Measurements from ENCODE around the gene SESN1.
A peak's percentile ranks its signal among the peaks of the same experiment; 100 is the strongest.

SESN1 gene

DNA sequence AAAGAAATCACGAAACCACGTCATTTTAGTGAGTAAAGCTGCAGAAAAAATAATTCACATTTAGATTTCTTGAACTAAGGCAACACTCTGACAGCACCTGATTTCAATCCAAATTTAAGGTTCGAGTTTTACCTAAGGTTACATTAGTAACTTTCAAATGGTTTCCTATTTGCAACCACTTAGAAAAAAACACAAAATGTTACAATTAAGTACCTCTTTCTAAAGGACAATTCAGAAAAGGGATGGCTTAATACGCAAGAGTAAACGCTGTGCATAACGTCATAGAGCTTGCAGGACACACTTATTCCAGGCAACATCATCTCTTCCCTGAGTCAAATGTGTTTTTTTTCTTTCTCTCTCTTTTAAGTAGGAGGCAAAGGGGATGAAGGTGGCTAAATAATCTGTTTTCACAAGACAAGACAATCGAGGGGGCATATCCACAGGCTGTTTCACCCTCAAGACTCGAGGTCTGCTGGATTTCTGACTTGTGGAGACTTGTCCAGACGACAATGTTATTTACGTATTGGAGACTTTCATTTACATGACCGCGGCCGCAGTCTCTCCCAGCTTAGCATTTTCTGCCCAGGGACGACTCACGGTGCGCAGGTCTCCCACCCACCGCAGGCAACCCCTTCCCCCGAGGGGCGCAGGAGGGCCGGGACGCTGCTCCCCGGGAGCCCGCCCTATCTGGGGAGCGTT, 86.0 kb downstream of the SESN1 start:
- POLR2A ChIA-PET = no interaction called here
- CTCF ChIA-PET = interaction anchor here (1.2 kb wide), 1 partner anchor 65 kb away, joined by 3 read pairs; no protein-coding TSS in a partner anchor
- peak overlapping the region; percentile 85 for H3K4me3 ChIP-seq (ENCODE audit: low read depth, low read length)
- TF ChIP-seq, protein P1, sequence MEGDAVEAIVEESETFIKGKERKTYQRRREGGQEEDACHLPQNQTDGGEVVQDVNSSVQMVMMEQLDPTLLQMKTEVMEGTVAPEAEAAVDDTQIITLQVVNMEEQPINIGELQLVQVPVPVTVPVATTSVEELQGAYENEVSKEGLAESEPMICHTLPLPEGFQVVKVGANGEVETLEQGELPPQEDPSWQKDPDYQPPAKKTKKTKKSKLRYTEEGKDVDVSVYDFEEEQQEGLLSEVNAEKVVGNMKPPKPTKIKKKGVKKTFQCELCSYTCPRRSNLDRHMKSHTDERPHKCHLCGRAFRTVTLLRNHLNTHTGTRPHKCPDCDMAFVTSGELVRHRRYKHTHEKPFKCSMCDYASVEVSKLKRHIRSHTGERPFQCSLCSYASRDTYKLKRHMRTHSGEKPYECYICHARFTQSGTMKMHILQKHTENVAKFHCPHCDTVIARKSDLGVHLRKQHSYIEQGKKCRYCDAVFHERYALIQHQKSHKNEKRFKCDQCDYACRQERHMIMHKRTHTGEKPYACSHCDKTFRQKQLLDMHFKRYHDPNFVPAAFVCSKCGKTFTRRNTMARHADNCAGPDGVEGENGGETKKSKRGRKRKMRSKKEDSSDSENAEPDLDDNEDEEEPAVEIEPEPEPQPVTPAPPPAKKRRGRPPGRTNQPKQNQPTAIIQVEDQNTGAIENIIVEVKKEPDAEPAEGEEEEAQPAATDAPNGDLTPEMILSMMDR (IDR thresholded peaks at IDR 0.05; ENCODE audit: insufficient read depth, low read length, missing control alignments) = no peak
- DNase-seq (ENCODE audit: low read depth, low spot score) = no peak

GRCh38 chr6:109008054-109008453, 86.6 kb downstream of the SESN1 start:
- DNase-seq (ENCODE audit: low read depth, low spot score) = no peak
- peak overlapping the region; percentile 85 for H3K4me3 ChIP-seq (ENCODE audit: low read depth, low read length)
- CTCF ChIA-PET = interaction anchor here (1.2 kb wide), 1 partner anchor 65 kb away, joined by 3 read pairs; no protein-coding TSS in a partner anchor
- POLR2A ChIA-PET = no interaction called here
- TF ChIP-seq, protein P1 (IDR thresholded peaks at IDR 0.05; ENCODE audit: insufficient read depth, low read length, missing control alignments) = no peak

- no peak for DNase-seq (ENCODE audit: low read depth, low spot score)
- ChIA-PET POLR2A (interaction anchor here (0.7 kb wide), 1 partner anchor 69 kb away, joined by 5 read pairs; no protein-coding TSS in a partner anchor), CTCF (interaction anchor here (1.2 kb wide), 1 partner anchor 66 kb away, joined by 3 read pairs; no protein-coding TSS in a partner anchor)
- TF ChIP-seq, protein P1 (IDR thresholded peaks at IDR 0.05; ENCODE audit: insufficient read depth, low read length, missing control alignments) = no peak
- no peak overlapping the region for H3K4me3 ChIP-seq (ENCODE audit: low read depth, low read length)
Measured at GRCh38 chr6:109007521-109007920, 87.1 kb downstream of the SESN1 start.

DNA sequence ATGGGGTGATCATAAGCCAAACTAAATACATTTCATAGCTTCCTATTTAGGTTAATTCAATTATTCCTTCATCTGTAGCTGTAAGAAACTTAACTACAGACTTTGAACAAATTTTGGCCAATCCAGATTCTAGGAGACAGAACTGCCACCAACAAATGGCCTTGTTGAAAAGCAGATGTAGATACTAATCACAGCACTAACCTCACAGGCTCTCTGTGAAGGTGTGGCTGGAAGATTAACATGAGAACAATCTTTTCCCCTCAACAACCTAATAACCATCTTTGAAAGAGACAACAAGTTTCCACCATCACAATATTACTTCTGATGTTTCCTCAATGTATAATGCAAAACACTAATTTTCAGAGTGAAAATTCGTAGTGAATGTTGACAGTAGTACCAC, 87.8 kb downstream of the SESN1 start:
- TF ChIP-seq, protein P1 (IDR thresholded peaks at IDR 0.05; ENCODE audit: insufficient read depth, low read length, missing control alignments) = no peak
- CTCF ChIA-PET = no interaction called here
- H3K4me3 ChIP-seq (ENCODE audit: low read depth, low read length) = no peak overlapping the region
- POLR2A ChIA-PET = no interaction called here
- DNase-seq (ENCODE audit: low read depth, low spot score) = no peak

GRCh38 chr6:109002882-109003281, 91.8 kb downstream of the SESN1 start:
- H3K4me3 ChIP-seq (ENCODE audit: low read depth, low read length) = no peak overlapping the region
- no peak for DNase-seq (ENCODE audit: low read depth, low spot score)
- TF ChIP-seq, protein P1 (IDR thresholded peaks at IDR 0.05; ENCODE audit: insufficient read depth, low read length, missing control alignments) = no peak
- CTCF ChIA-PET = interaction anchor here (1.1 kb wide), 1 partner anchor 70 kb away, joined by 3 read pairs; no protein-coding TSS in a partner anchor
- POLR2A ChIA-PET = no interaction called here

- no peak for DNase-seq (ENCODE audit: low read depth, low spot score)
- ChIA-PET CTCF (interaction anchor here (1.1 kb wide), 1 partner anchor 71 kb away, joined by 3 read pairs; no protein-coding TSS in a partner anchor), POLR2A (no interaction called here)
- TF ChIP-seq, protein P1 (IDR thresholded peaks at IDR 0.05; ENCODE audit: insufficient read depth, low read length, missing control alignments) = no peak
- no peak overlapping the region for H3K4me3 ChIP-seq (ENCODE audit: low read depth, low read length)
Measured at GRCh38 chr6:109002051-109002697, 92.5 kb downstream of the SESN1 start.
